IPS-NIHi7 (cell line): ENCODE results near the gene FBXL22.
"Not testable (repeated sequence)": the region's sequence is repeated elsewhere in the genome, so short reads cannot be mapped to it uniquely, and the experiment has no call there.

Experiments used
- DNase-seq: peaks from one replicate; pipeline ENCODE4 v3.0.0; 2012; ENCODE audit warnings: mixed read lengths; ENCODE audit errors: extremely low spot score

Gene FBXL22

GRCh38 chr15:63611177-63611576, 14.0 kb downstream of the FBXL22 start:
- no peak for DNase-seq

- DNase-seq: no peak
Measured at GRCh38 chr15:63612300-63612699, 15.1 kb downstream of the FBXL22 start.

- no peak for DNase-seq
Measured at GRCh38 chr15:63615935-63616334, 18.7 kb downstream of the FBXL22 start.

- DNase-seq: not testable (repeated sequence)
Measured at GRCh38 chr15:63617147-63617546, 20.0 kb downstream of the FBXL22 start.

GRCh38 chr15:63617627-63618026, 20.4 kb downstream of the FBXL22 start:
- not testable (repeated sequence) for DNase-seq

- not testable (repeated sequence) for DNase-seq
Measured at GRCh38 chr15:63620760-63621159, 23.6 kb downstream of the FBXL22 start.

- DNase-seq: no peak
Measured at GRCh38 chr15:63623232-63623969, 26.2 kb downstream of the FBXL22 start.

- DNase-seq: no peak
Measured at GRCh38 chr15:63626955-63627354, 29.8 kb downstream of the FBXL22 start.

GRCh38 chr15:63628123-63628822, 31.1 kb downstream of the FBXL22 start:
- DNase-seq: no peak

GRCh38 chr15:63630036-63630751, 33.0 kb downstream of the FBXL22 start:
- DNase-seq: no peak

GRCh38 chr15:63633312-63633711, 36.1 kb downstream of the FBXL22 start:
- DNase-seq: no peak

GRCh38 chr15:63634154-63634553, 37.0 kb downstream of the FBXL22 start:
- no peak for DNase-seq

GRCh38 chr15:63636518-63637061, 39.4 kb downstream of the FBXL22 start:
- DNase-seq: no peak

- no peak for DNase-seq
Measured at GRCh38 chr15:63638839-63639238, 41.7 kb downstream of the FBXL22 start.

GRCh38 chr15:63640146-63640545, 43.0 kb downstream of the FBXL22 start:
- no peak for DNase-seq
